ENCODE data around the gene PAFAH2. TPM values are rescaled to one million over a fixed set of nuclear protein-coding genes. Genes with fewer than 3 reads are reported as not detected.

PAFAH2 gene
- total RNA-seq, 1 donor from 2014 or later = 10.7 TPM

DNA sequence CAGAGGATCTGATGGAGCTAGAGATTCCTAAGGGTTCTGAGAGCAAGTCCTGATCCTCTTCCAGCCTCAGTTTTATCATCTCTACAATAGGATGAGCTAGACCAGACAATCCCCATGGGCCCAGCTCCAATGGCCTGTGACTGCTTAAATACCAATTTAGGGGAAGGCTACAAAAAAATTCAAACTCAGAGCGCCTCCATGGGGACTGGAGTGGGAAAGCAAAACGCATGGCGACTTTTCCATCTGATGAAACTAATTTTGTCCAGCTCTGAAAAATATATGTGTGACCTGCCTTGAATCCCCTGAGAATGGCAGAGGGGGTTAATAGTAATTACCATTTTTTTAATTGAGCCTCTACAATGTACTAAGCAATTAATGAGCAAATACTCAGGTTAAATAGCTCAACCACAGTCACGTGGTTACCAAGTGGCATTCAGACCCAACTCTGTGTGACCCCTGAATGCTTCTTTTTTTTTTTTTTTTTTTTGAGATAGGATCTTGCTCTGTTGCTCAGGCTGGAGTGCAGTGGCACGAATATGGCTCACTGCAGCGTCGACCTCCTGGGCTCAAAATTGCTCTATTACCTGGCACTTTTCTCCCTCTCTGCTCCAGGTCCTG is 32.1 kb upstream of the PAFAH2 start:
- Mint-ChIP-seq H3K4me1 (peaks cover 70% of the 10 kb centered on the region), H3K27me3 (ENCODE audit: low read depth) (no peaks in the 10 kb centered on the region), H3K4me3 (peak overlapping the region; percentile 69), H3K9me3 (no peaks in the 10 kb centered on the region), H3K27ac (ENCODE audit: unreplicated experiment) (peak overlapping the region; percentile 57), H3K36me3 (ENCODE audit: low read depth) (no peaks in the 10 kb centered on the region)
- DNase-seq (ENCODE audit: low read depth, low spot score) = no peak
- TF ChIP-seq, protein P1, sequence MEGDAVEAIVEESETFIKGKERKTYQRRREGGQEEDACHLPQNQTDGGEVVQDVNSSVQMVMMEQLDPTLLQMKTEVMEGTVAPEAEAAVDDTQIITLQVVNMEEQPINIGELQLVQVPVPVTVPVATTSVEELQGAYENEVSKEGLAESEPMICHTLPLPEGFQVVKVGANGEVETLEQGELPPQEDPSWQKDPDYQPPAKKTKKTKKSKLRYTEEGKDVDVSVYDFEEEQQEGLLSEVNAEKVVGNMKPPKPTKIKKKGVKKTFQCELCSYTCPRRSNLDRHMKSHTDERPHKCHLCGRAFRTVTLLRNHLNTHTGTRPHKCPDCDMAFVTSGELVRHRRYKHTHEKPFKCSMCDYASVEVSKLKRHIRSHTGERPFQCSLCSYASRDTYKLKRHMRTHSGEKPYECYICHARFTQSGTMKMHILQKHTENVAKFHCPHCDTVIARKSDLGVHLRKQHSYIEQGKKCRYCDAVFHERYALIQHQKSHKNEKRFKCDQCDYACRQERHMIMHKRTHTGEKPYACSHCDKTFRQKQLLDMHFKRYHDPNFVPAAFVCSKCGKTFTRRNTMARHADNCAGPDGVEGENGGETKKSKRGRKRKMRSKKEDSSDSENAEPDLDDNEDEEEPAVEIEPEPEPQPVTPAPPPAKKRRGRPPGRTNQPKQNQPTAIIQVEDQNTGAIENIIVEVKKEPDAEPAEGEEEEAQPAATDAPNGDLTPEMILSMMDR (conservative IDR thresholded peaks at IDR 0.05) = no peak

GRCh38 chr1:26029054-26029863 is 31.4 kb upstream of the PAFAH2 start:
- no peaks in the 10 kb centered on the region for H3K27me3 Mint-ChIP-seq (ENCODE audit: low read depth)

GRCh38 chr1:26028490-26028980 is 30.7 kb upstream of the PAFAH2 start:
- peak; percentile 43 for DNase-seq (ENCODE audit: low read depth, low spot score)
- H3K9me3 Mint-ChIP-seq = no peaks in the 10 kb centered on the region
- peaks cover 71% of the 10 kb centered on the region for H3K4me1 Mint-ChIP-seq
- no peaks in the 10 kb centered on the region for H3K36me3 Mint-ChIP-seq (ENCODE audit: low read depth)
- TF ChIP-seq, protein P1 (conservative IDR thresholded peaks at IDR 0.05) = no peak
- no peaks in the 10 kb centered on the region for H3K27me3 Mint-ChIP-seq (ENCODE audit: low read depth)
- no peak overlapping the region for H3K27ac Mint-ChIP-seq (ENCODE audit: unreplicated experiment)
- peak overlapping the region; percentile 50 for H3K4me3 Mint-ChIP-seq

More at GRCh38 chr1:26029054-26029863, 31.4 kb upstream of the PAFAH2 start:
- Mint-ChIP-seq H3K4me1 (peaks cover 70% of the 10 kb centered on the region), H3K9me3 (no peaks in the 10 kb centered on the region), H3K36me3 (ENCODE audit: low read depth) (no peaks in the 10 kb centered on the region), H3K27ac (ENCODE audit: unreplicated experiment) (peak overlapping the region; percentile 40), H3K4me3 (peak overlapping the region; percentile 69)
- TF ChIP-seq, protein P1 (conservative IDR thresholded peaks at IDR 0.05) = no peak
- DNase-seq (ENCODE audit: low read depth, low spot score) = no peak

DNA sequence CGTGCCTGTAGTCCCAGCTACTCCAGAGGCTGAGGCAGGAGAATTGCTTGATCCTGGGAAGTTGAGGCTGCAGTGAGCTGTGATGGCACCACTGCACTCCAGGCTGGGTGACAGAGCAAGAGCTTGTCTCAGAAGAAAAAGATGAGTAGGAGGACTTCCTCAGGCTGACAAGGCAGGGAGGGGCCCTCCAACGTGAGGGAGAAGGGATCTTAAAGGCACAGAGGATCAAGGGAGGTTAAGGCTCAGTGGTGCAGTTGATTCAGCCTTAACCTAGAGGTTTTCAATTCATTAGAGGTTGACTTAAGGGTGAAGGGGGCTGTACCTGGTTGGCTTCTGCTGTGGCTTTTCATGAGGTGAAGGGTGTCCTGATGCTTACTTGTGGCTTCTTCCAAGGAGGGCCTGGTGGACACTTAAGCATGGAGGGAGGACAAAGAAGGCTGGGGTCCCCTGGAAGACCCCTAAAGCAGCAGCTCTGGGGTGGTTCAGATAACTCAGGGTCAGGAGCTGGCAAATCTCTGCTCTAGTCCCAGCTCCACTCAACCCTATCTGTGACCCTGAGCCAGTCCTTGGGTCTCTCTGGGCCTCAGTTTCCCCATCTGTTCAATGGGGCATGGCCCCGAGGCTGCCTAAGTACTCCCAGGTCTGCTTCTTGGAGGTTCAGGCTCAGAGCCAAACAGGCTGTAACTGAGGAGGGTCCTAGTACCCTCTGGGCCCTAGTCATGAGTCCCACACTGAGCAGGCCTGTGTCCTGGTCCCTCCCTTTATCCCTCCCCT is 30.0 kb upstream of the PAFAH2 start:
- H3K27me3 Mint-ChIP-seq (ENCODE audit: low read depth) = no peaks in the 10 kb centered on the region
- TF ChIP-seq, protein P1 (conservative IDR thresholded peaks at IDR 0.05) = no peak
- H3K36me3 Mint-ChIP-seq (ENCODE audit: low read depth) = no peaks in the 10 kb centered on the region
- no peaks in the 10 kb centered on the region for H3K9me3 Mint-ChIP-seq
- DNase-seq (ENCODE audit: low read depth, low spot score) = no peak
- peaks cover 76% of the 10 kb centered on the region for H3K4me1 Mint-ChIP-seq
- H3K27ac Mint-ChIP-seq (ENCODE audit: unreplicated experiment) = peak overlapping the region; percentile 96
- H3K4me3 Mint-ChIP-seq = peak overlapping the region; percentile 50

- Mint-ChIP-seq H3K9me3 (no peaks in the 10 kb centered on the region), H3K27me3 (ENCODE audit: low read depth) (no peaks in the 10 kb centered on the region), H3K36me3 (ENCODE audit: low read depth) (no peaks in the 10 kb centered on the region), H3K4me3 (peak overlapping the region; percentile 20), H3K27ac (ENCODE audit: unreplicated experiment) (no peak overlapping the region), H3K4me1 (peaks cover 73% of the 10 kb centered on the region)
- DNase-seq (ENCODE audit: low read depth, low spot score) = no peak
- TF ChIP-seq, protein P1 (conservative IDR thresholded peaks at IDR 0.05) = no peak
Observed at GRCh38 chr1:26025517-26025916, 27.7 kb upstream of the PAFAH2 start.
